Stimulated activated CD8-positive, alpha-beta memory T cell treated with anti-CD3 and anti-CD28 coated beads, Interleukin-2, amount 100 ng/mL, for 48 hours (primary cell): ENCODE results near the gene SCFD2.
"Not testable (repeated sequence)": the region's sequence is repeated elsewhere in the genome, so short reads cannot be mapped to it uniquely, and the experiment has no call there.

Source experiments
- DNase-seq, 2 donors: peaks; one replicate each; pipeline ENCODE4 v3.0.0-alpha.2; 2020; ENCODE audit warnings: low read depth in 2 of 2

SCFD2 gene

DNA sequence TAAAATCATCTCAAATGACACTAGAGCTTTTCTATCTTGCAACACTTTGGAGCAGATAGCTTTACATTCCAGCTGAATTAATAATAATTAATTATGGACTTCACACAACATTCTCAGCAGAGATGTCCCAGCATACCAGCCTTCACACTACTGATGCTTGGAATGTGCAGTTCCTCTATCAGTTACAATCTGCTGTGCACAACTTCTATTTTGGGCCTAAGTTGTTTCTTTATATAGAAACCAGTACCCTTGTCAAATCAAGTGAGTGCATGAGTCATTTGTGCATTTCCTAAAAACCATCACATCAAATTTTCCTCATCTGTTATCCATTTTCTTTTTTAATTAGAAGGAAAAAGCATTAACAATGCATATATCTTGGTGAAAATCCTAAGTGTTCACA lies 512.5 kb downstream of the SCFD2 start:
- DNase-seq: no peak

GRCh38 chr4:52852711-52853110 lies 513.1 kb downstream of the SCFD2 start:
- no peak for DNase-seq

DNA sequence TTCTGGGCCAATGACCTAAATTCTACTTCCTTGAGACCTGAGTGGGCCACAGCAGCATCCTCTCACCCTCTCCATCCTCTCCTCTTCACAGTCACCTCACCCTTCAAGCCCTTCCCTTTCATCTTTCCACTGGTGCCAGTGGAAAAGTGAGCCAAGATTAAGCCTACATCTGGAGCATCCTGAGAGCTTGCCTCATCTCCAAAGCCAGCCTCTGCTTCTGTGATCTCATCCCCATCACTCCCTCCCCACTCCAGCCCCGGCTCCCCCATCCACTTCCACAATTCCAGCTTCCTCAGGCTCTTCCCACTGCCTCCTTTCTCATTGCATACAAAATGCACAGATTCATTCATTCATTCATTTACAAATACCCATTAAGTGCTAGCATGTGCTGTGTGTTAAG lies 513.8 kb downstream of the SCFD2 start:
- no peak for DNase-seq

- DNase-seq: no peak
These were observed 515.3 kb downstream of the SCFD2 start for GRCh38 chr4:52850406-52851124.

DNA sequence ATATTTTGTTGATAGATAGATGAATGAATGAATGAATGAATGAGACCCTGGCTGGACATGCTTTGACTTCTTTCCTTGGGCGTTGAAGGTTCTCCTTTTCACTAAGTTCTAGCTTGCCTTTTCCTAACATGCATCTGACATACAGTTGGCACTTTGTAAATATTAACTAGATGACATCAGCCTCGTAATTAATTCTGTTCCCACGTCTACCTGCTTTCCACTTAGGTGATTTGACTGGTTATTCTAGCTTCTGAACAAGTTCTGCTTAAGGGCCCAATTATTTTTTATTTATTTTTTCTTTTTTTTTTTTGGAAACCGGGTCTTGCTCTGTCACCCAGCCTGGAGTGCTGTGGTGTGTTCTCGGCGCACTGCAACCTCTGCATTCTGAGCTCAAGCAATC lies 517.6 kb downstream of the SCFD2 start:
- no peak for DNase-seq

- no peak for DNase-seq
These were observed 519.4 kb downstream of the SCFD2 start for GRCh38 chr4:52846502-52846901.

DNA sequence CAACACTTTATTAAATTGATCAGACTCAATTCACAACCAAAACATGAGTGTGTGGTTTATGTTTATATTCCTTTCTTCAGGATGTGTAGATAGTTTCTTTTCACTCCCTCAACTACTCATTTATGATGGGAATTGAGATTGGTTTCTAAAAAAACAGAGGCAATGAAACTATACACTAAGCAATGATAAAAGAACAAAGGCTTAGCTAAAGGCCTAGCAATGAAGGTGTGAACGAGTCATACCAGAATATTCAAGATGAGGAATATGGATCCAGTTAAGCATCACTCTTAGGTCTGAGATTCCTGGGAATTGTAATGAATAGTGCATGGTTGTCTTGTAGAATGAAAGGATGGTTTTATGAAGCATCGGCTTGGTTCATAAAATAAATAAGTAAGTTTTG lies 521.3 kb downstream of the SCFD2 start:
- DNase-seq: no peak

DNA sequence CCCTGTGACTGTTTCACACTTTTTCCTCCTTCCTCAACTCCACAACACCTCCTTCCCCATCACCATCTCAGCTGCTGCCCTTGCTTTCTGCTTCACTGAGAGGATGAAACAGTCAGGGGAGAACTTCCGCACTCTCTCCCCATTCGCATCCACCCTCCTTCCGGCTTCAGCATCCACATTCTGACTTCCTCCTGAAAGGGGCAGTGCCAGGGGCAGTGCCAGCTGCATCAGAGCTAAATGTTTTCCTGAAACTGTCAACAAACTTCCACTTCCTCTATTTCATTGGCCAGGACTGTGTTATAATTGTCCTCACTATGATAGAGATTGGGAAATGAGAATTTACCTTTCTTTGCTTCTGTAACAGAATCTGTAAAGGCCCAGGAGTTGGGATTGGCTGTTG lies 521.9 kb downstream of the SCFD2 start:
- DNase-seq: no peak

- no peak for DNase-seq
These were observed 522.5 kb downstream of the SCFD2 start for GRCh38 chr4:52843351-52843750.

GRCh38 chr4:52842792-52843191 lies 523.1 kb downstream of the SCFD2 start:
- DNase-seq: no peak

DNA sequence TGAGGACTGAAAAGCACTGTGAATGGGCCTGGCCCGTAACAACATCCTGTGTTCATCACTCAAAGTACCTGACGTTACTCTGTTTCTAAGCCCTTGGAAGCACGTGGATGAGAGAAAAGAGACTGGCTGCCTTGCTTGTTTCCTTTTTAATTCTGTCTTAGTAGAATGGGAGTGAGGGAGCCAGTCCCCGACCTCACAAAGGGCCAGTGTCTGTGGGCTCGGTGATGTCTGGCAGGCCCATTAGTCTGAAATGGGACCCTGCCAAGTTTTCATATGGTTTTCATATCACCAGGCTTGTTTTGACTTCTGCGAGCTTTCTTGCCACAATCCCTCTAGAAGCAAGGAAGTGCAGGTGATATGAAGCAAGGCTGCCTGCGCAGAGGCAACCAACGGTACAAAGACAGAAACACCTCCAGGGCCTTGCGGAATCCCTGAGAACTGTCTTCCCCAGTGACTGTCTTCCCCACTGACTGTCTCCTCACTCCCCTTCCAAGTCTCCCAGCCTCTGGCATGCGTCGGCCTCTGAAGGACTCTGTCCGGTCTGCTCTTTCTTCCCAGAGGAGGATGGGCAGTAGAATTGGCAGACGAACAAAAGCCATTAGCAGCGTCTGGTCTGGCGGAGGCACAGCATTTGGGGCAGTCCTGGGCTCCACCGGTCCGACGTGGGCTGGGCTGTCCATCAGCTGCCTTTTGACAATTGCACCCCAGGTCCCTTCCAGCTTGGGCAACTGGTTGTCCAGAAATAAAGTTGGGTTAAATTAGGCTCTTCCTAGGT lies 524.0 kb downstream of the SCFD2 start:
- DNase-seq: no peak

GRCh38 chr4:52840531-52841370 lies 525.1 kb downstream of the SCFD2 start:
- DNase-seq: no peak

- DNase-seq: no peak
These were observed 526.9 kb downstream of the SCFD2 start for GRCh38 chr4:52838729-52839586.

DNA sequence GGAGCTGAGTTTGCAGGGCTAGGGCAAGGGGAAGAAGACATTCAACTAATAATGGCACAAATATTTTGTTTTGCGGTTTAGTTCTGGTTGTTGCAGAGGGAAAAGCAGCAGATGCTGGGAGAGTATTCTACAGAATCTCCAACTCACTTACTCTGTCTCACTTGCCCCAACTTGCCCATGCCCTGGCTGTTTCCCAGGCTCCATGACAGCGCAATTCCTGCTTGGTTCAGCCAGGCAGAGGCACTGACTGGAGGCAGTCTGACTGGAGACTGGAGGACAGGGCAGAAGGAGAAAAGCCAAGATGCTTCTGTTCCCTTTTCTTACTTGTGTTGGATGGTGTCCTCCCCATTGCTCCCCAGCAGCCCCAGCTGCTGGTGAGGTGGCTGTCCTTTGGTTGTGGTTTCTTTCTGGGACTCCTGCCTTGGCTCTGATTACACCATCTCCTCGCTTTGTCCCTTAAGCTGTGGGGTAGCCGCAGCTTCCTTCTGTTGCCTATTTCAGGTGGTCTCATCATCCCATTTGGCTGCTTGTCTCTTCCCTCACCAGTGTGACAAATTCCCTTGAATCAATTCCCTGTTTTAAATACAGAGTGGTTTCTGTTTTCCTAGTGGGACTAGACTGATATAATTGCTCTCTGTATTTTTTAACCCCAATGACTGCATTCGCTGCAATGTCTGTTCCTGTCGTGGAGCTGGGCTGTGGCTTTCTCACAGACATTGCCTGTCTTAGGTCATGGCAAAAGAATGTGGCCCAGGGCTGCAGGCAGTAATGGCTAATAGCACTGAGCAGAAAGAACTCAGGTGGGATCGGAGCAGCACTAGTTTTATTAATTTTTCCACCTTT lies 527.9 kb downstream of the SCFD2 start:
- no peak for DNase-seq

DNA sequence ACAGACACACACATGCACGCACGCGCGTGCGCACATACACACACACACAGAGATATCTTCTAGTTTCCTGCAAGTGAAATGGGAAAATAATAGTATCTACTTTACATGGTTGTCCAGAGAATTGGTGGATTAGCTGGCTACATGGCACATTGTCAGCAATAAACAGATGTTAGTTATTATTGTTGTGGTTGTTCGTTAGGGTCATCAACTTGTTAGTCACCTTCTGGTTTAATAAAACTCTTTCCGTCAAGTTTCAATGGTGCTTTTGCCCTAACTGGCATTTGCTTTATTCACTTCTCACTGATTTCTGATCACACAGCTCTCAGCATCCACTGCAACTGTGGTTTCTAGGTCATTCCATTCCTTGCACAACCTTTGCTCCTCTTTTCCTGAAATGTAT lies 529.2 kb downstream of the SCFD2 start:
- no peak for DNase-seq

DNA sequence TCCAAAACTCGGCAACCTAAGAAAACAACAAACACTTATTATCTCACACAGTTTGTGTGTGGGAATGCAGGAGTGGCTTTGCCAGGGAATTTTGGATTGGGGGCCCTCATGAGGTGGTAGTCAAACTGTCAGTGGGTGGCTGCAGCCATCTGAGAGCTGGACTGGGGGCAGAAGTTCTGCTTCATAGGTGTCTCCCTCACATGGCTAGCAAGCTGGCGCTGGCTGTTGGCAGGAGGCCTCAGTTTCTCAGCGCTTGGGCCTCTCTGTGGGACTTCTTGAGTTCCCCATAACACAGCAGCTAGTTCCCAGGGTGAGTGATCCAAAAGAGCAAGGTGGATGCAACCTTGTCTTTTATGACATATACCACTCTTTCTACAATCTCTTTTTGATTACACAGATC lies 529.7 kb downstream of the SCFD2 start:
- no peak for DNase-seq

DNA sequence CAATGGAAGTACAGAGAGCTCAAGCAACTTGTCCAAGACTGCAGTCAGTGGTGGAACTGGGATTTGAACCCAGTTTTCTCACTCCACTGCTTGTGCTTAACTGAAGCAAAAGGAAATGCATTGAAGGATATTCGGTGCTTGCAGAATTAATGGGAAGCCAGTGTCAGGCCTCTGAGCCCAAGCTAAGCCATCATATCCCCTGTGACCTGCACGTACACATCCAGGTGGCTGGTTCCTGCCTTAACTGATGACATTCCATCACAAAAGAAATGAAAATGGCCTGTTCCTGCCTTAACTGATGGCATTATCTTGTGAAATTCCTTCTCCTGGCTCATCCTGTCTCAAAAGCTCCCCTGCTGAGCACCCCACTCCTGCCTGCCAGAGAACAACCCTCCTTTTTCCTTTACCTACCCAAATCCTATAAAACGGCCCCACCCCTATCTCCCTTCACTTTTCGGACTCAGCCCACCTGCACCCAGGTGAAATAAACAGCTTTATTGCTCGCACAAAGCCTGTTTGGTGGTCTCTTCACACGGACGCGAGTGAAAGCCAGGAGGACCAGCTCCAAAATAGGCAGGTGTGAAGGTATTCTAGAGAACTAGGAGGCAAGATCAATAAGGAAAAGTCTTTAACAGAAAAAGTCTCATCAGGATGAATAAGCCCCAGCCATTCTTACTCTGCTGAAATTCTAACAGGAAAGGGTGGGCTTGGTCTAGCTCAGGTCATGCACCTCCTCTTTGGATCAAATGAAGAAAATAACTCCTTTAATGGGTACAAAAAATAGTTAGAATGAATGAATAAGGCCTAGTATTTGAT lies 531.0 kb downstream of the SCFD2 start:
- not testable (repeated sequence) for DNase-seq

DNA sequence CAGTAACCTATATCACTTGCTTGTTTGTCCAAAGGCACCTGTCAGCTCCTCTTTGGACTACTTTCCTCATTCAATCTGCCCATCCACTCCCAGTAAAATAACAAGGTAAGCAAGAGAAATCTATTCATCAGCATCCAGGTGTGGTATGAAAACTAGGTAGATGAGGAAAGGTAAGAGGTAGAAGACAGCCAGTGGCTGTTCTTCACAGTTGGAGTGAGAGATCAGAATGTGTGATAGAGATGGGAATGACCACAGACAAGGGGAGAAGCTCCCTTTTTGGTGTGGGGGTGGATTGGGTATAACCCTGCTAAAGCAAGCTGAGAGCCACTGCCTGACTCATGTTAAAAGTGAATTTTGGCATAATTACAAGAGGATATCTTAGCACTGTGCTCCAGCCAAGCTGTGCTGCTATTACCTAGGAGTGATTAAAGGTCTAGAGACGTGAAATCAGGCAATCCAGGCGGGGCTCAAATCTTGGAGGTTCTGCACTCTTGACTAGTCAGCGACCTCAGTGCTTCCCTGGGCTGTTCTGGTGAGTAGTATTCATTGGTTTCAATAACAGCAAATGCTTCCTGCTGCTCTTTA lies 531.8 kb downstream of the SCFD2 start:
- DNase-seq: no peak

DNA sequence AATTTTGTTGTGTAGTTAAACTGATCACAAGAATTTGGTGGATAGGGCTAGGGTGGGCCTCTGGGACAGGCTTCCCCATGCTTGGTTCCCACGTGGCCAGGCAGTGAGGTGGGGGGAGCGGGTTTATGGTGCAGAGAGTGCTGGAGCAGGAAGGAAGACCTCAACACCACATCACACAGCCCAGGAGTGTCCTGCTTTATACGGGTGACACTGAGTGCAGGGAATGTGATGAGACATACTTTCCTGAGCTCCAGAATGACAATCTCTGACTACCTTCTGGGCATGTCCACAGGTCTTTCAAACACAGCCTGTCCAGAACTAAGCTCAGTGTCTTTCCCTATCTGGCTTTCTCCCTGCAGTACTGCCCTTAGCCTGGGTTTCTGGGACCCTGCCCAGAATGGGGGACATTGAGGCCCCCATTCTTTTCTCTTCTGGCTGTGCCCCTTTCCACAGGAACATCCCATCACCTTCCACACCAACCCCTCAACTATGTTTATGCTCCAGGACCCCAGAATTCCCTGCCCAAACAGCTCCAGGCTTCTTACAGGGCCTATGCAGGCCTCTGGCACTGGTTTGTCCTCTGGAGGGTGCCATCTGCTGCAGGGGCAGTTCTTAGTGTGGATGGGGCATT lies 540.3 kb downstream of the SCFD2 start:
- DNase-seq: no peak
